Measurements from ENCODE around the gene EMC8. TPM values are rescaled to one million over a fixed set of nuclear protein-coding genes. Genes with fewer than 3 reads are reported as not detected.

EMC8 gene
- total RNA-seq, 4 donors from 2014 or later, result 14.1 to 63.1 (median 21.8) TPM

DNA sequence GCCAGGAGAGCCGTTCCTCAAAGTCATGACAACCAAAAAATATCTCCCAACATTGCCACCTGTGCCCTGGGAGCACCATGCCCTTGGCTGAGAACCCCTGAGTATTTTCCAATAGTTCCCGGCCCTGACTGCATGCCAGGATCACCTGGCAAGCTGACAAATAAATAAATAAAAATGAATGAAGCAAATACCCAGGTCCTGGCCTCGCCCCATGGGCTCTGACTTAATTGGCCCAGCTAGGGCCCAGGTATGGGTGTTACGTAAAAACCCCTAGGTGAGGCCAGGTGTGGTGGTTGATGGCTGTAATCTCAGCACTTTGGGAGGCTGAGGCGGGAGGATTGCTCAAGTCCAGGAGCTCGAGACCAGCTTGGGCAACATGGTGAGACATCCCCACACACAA, 45.8 kb downstream of the EMC8 start:
- TF ChIP-seq, protein P1, sequence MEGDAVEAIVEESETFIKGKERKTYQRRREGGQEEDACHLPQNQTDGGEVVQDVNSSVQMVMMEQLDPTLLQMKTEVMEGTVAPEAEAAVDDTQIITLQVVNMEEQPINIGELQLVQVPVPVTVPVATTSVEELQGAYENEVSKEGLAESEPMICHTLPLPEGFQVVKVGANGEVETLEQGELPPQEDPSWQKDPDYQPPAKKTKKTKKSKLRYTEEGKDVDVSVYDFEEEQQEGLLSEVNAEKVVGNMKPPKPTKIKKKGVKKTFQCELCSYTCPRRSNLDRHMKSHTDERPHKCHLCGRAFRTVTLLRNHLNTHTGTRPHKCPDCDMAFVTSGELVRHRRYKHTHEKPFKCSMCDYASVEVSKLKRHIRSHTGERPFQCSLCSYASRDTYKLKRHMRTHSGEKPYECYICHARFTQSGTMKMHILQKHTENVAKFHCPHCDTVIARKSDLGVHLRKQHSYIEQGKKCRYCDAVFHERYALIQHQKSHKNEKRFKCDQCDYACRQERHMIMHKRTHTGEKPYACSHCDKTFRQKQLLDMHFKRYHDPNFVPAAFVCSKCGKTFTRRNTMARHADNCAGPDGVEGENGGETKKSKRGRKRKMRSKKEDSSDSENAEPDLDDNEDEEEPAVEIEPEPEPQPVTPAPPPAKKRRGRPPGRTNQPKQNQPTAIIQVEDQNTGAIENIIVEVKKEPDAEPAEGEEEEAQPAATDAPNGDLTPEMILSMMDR (IDR thresholded peaks at IDR 0.05; ENCODE audit: low read depth), result no peak

DNA sequence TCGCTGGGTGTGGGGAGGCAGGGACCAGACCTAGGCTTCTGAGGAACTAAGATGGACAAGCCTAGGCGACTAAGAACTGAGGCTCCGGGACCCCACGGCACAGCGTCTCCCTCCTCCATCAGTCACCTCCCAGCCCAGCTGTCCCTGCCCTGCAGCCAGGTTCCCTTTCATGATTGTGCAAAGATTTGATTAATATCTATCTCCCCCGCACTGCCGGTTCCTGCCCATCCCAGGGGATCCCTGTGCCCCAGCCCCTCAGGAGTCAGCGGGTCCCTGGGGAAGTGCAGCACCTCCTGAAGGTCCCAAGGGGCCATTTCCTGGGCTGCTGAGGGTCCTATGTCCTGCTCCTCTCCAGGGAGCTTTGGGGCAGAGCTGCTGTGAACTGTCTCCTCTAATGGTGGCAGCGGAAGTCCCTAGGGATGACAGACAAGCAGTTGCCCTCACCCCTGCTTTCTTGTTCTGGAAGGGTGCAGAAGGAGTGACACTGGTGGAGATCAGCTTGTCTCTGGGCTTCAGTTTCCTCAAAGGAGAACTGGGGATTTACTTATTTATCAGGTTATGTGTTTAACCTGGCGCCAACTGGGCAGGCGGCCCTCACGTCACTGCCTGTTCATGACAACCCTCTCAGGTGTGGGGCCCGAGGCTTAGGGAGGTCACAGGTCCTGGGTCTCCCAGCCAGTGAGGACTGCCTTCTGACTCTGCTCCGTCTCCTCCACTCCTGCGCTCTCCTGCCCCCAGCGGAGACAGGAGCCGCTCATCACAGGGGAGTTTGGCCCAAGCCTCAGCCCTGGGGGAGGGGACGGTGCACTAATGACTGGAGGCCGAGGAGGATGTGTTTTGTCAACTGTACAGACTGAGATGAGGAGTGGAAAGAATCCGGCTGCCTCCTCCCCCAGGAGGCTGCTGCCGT, 46.6 kb downstream of the EMC8 start:
- TF ChIP-seq, protein P1 (IDR thresholded peaks at IDR 0.05; ENCODE audit: low read depth), result no peak

DNA sequence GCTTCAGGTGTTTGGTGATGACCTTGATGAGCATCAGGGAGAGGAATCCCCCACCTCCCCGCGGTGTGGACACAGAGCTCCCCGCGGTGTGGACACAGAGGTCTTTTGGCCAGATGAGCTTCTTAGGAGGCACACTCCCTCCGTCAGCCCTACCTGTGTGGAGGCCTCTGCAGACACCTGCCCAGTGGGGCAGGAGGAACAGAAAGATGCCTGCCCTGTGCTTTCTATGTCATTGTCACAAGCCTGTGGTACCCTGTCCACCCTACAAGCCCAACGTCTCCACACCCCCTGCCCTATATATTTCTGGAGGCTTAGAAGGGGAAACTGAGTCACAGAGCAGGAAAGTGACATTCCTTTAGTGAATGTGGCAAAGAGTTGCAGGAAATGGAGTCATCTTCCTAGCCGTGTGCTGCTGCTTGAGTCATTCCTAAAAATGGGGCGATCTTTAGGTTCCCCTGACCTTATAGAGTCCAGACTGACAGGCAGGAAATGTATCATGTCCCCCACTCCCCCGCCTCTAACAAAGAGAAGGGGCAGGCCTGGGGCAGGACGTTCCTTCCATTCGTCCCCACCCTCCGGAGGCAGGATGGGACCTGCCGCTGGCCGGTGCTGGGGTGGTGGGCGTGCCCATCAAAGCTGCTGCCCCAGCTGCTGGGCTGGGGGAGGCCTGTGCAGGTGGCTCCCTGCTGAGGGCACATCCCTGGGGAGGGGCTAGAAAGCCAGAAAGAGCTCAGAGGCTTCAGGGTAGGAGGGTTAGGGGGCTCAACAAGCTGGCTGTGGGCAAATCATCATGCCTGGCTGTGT, 47.4 kb downstream of the EMC8 start:
- TF ChIP-seq, protein P1 (IDR thresholded peaks at IDR 0.05; ENCODE audit: low read depth), result no peak

DNA sequence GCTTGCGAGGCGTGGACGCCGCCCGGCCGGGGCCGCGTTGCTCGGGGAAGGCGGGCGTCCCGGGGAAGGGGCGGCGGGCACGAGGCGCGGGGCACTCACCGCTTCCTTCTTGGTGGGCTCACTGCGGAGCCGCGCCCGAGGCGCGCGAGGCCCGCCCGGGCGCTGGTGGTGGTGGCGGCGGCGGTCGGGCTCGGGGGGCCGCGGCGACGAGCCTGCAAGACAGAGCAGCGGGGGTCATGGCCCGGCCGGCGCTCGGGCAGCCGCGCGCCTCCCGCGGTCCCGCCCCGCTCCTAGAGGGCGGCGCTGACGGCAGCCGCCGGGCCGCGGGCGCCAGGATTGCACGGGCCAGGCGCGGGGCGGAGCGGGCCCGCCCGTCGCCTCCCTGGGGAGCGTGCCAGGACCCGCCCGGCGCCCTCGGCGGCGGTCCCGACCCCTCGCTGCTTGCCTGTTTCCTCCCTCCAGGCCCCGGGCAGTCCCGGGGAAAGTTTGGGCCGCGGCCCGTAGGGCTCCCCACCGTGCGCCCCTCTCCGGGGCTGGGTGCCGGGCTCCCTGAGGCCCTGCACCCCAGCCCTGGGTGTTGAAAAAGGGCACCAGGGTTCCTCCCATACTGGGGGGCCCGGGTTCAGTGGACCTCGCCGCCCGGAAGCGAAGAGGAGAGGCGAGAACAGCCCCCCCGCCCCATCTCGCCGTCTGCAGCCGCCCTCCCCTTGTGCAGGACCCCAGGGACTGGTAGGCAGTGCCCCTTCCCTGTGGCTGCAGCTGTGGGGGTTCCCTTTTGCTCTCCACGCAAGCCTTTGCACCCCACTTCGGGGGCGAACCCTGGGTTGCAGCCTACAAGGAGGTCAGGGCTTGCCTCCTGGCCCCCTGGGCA, 48.3 kb downstream of the EMC8 start, which contains the start of gene C16orf74:
Gene C16orf74, minus strand, starts transcription at position 270 of the 871 bp plus-strand sequence. CDS start 15,879 bp downstream, outside the sequence.
- TF ChIP-seq, protein P1 (IDR thresholded peaks at IDR 0.05; ENCODE audit: low read depth), result no peak

DNA sequence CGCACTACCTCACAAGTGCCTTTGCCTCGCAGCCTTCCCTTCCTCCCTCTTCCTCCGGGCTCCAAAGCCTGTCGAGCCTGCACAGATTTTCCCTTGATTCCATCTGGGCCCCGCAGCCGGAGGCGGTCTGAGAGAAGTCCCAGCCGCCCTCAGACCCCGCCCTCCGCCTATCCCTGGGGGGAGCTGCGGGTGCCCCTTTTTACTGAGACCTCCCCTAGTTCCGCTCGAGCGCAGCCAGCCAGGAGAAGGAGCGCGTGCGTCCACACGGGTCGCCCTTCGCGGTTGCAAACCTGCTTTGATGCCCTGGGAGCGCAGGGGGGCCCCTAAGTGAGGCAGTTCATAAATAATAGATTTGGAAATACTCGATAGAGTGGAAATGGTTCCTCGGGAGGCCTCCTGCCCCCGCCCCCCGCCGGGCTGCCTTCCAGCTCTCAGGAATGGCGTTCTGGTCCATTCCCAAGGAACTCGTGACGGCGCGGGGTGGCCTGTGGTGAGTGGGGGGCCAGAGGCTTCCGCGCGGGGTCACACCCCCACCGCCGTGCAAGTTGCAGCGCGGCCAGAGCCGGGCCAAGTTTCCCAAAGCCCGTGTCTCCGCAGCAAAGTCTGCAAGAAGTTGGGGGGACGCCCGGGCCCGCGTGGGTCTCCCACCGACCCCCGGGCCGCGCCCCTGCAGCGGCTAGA, 49.1 kb downstream of the EMC8 start:
- TF ChIP-seq, protein P1 (IDR thresholded peaks at IDR 0.05; ENCODE audit: low read depth), result no peak

DNA sequence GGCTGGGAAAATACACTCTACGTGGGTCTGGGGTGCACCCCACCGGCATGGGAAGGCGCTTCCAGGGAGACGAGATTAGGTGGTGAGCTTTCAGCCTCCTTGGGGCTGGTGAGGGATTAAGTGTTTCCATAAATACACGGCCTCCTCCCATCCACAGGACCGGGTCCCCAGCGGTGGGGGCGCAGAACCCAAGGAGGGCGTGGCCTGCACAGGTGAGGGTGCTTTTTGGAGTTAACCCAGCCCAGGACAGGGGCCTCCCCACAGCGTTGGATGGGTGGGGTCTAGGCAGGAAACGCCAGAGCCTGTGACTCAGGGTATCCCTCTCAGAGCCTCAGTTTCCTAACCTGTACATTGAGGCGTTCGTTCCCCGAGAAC, 49.6 kb downstream of the EMC8 start:
- TF ChIP-seq, protein P1 (IDR thresholded peaks at IDR 0.05; ENCODE audit: low read depth), result no peak

Data from subcutaneous adipose tissue (tissue), 4 donors.